PFSK-1 (cell line): ENCODE measurements around the gene HAUS3.

Source experiments
- FOXP2 ChIP-seq: optimal IDR thresholded peaks from 2 replicates; pipeline ENCODE3; 2011; ENCODE audit warnings: borderline replicate concordance, control low read depth, inconsistent platforms; ENCODE audit not compliant: insufficient read depth; ENCODE audit errors: extremely low read length, extremely low read depth
- POLR2AphosphoS5 ChIP-seq: IDR thresholded peaks from 2 replicates; pipeline ENCODE4 v1.6.1; 2012; ENCODE audit warnings: low read depth, mild to moderate bottlenecking, control low read depth, low read length, moderate library complexity
- SIN3A ChIP-seq: IDR thresholded peaks from 2 replicates; pipeline ENCODE4 v1.6.1; 2012; ENCODE audit warnings: mild to moderate bottlenecking, low read length, moderate library complexity, borderline replicate concordance; ENCODE audit not compliant: insufficient read depth
- TAF1 ChIP-seq: IDR thresholded peaks from 2 replicates; pipeline ENCODE4 v1.6.1; 2012; ENCODE audit warnings: low read length, control low read depth, borderline replicate concordance; ENCODE audit not compliant: insufficient read depth
- TF ChIP-seq, protein P1 (sequence below), 2 experiments: IDR thresholded peaks; 2 replicates each; pipeline versions ENCODE4 v1.6.1 to v1.8.0; 2011 to 2012; ENCODE audit warnings: low read depth in 2 of 2, low read length in 2 of 2, control low read depth in 1 of 2, inconsistent platforms in 1 of 2, mild to moderate bottlenecking in 1 of 2, moderate library complexity in 1 of 2; ENCODE audit not compliant: insufficient read depth in 1 of 2

HAUS3 gene

DNA sequence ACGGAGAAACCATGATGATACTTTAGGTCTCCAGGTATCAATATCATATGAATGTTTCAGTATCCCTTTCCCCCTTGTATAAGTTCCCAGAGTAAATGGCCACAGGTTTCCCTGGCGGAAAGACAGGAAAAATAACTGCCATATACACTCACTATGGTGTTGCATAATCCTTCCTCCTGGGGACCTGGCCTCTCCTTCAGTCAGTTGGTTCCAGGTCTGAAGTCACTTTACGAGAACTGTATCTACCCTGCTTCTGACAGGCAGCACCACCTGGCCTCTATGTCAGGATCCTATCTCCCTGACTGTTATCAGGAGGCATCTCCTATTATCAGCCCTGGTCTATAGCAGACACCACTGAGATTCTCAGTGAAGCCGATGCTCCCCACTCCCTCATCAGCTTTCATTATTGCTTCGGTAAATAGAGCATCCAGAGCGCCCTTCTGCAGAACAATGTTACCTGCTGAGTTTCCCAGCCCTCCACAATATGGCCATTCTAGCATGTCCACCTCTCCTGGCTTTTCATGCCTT is 22.6 kb downstream of the HAUS3 start:
- no peak for TF ChIP-seq TAF1
- TF ChIP-seq, protein P1, sequence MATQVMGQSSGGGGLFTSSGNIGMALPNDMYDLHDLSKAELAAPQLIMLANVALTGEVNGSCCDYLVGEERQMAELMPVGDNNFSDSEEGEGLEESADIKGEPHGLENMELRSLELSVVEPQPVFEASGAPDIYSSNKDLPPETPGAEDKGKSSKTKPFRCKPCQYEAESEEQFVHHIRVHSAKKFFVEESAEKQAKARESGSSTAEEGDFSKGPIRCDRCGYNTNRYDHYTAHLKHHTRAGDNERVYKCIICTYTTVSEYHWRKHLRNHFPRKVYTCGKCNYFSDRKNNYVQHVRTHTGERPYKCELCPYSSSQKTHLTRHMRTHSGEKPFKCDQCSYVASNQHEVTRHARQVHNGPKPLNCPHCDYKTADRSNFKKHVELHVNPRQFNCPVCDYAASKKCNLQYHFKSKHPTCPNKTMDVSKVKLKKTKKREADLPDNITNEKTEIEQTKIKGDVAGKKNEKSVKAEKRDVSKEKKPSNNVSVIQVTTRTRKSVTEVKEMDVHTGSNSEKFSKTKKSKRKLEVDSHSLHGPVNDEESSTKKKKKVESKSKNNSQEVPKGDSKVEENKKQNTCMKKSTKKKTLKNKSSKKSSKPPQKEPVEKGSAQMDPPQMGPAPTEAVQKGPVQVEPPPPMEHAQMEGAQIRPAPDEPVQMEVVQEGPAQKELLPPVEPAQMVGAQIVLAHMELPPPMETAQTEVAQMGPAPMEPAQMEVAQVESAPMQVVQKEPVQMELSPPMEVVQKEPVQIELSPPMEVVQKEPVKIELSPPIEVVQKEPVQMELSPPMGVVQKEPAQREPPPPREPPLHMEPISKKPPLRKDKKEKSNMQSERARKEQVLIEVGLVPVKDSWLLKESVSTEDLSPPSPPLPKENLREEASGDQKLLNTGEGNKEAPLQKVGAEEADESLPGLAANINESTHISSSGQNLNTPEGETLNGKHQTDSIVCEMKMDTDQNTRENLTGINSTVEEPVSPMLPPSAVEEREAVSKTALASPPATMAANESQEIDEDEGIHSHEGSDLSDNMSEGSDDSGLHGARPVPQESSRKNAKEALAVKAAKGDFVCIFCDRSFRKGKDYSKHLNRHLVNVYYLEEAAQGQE (IDR thresholded peaks at IDR 0.05; ENCODE audit: insufficient read depth in 1 of 2, low read depth in 2 of 2, low read length in 2 of 2) = no peak

GRCh38 chr4:2218436-2218835 is 23.5 kb downstream of the HAUS3 start:
- TF ChIP-seq POLR2AphosphoS5 = no peak
- no peak for TF ChIP-seq TAF1

- TF ChIP-seq, protein P1 (IDR thresholded peaks at IDR 0.05; ENCODE audit: insufficient read depth in 1 of 2, low read depth in 2 of 2, low read length in 2 of 2) = no peak
- TF ChIP-seq SIN3A (no peak), FOXP2 (no peak), TAF1 (no peak), POLR2AphosphoS5 (no peak)
These were observed 24.2 kb downstream of the HAUS3 start for GRCh38 chr4:2217726-2218125.

DNA sequence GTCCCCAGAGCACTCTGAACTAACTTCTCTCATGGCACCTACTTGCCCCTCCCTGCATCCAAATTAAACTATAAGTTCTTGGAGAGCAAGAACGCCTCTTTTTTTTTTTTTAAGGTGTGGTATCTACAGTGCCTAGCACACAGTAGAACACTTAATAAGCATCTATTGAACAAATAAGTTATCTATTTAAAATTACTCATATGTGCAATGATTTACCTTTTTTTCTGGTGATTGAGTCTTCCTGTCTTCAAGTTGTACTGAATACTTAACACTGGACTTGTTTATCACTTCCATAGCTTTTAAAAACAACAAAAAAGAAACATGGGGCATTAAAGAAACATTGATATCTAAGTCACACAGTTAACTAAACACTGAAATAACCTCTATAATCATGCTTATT is 29.1 kb downstream of the HAUS3 start:
- TF ChIP-seq SIN3A (no peak), POLR2AphosphoS5 (no peak), TAF1 (no peak), FOXP2 (no peak)
- TF ChIP-seq, protein P1 (IDR thresholded peaks at IDR 0.05; ENCODE audit: insufficient read depth in 1 of 2, low read depth in 2 of 2, low read length in 2 of 2) = no peak

- TF ChIP-seq SIN3A (no peak), POLR2AphosphoS5 (no peak), FOXP2 (no peak), TAF1 (no peak)
- TF ChIP-seq, protein P1 (IDR thresholded peaks at IDR 0.05; ENCODE audit: insufficient read depth in 1 of 2, low read depth in 2 of 2, low read length in 2 of 2) = no peak
These were observed 47.4 kb downstream of the HAUS3 start for GRCh38 chr4:2194496-2194895.

DNA sequence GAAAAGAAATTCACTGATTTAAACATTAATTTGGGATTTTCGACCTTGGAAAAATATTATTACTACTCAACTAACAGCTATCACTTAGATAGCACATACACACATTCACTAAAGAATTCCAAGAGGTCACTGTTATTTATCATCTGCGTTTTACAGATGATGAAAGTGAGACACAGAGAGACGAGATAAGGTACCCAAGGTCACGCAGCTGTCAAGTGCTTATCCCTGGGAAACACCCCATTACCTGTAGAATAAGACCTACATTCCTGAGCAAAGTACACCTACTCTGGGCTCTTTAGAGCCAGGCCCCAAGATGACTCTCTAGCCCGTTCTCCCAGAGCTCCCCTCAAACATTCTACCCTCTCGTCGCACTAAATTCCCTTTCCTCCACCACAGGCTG is 48.6 kb downstream of the HAUS3 start:
- TF ChIP-seq FOXP2 = no peak
- TF ChIP-seq POLR2AphosphoS5 = no peak
